HG03060 (cell line): ENCODE data around the gene SLC22A15.

ENCODE experiments used
- ATAC-seq: cut with Tn5 transposase; IDR thresholded peaks from one replicate; pipeline ENCODE4 v1.9.1; 2021; ENCODE audit warnings: low read depth, moderate number of reproducible peaks; ENCODE audit not compliant: unreplicated experiment

The SLC22A15 gene

GRCh38 chr1:116099379-116099778, 123.1 kb downstream of the SLC22A15 start:
- no peak for ATAC-seq

DNA sequence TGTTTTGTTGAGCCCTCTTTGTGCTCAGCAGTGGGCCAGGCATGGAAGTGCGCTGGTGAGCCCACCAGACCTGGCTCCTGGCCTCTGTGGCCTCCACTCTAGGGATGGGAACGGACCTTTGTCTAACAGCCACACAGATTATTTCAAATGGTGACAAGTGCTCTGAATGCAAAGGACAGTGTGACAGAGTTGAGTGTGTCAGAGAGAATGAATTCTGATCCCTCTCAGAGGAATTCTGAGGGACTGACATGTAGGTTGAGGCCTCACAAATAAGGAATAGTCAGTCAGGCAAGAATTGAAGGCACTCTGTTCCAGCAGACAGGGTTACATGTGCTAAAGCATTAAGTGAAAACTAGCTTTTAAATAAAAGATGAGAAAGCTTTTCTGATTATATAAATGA, 123.6 kb downstream of the SLC22A15 start:
- ATAC-seq = no peak

- no peak for ATAC-seq
Measured at GRCh38 chr1:116104667-116105066, 128.4 kb downstream of the SLC22A15 start.

GRCh38 chr1:116105996-116106395, 129.7 kb downstream of the SLC22A15 start:
- no peak for ATAC-seq

GRCh38 chr1:116106646-116107045, 130.3 kb downstream of the SLC22A15 start:
- no peak for ATAC-seq

- no peak for ATAC-seq
Measured at GRCh38 chr1:116107371-116107770, 131.1 kb downstream of the SLC22A15 start.

DNA sequence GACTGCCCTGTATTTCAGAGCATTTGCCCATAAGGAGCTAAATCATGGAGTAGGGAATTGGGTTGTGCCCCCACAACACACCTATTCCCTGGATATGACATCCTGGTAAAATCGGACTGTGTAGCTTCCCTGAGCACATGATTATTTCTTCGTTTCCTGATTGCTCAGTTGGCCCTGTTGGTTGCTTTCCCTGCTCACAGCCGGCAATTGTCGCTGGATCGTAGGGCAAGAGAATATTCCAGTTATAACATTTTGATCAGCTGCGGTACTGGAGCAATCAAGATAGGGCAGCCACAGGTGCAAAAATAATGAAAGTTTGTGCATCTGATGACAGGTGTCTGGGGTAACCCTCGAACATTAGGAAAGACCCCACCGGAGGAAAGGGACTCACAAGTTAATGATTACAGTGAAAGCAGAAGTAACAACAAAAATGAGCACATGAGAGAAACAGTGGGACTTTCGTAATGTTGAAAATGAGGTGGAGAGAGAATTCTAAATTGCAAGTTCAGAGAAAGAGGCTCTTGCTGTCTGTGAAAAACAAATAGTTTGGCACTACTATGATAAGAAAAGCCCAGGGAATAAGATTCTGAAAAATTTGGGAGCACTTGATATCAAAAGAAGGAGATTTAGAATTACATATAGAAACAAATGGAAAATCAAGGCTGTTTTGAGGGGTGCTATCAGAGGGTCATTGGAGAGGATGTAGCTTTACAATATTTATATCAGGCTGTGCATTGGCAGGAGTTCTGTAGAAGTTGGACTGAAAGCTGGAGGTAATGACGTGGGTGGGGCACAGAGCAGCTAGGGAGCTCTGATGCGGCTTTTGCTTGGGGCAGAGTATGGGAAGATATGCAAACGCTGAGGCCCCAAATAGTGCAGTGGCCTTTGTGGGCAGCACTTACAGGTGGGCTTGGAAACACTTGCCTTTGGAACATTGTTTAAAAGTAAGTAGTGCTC, 134.5 kb downstream of the SLC22A15 start, which contains the start of gene MAB21L3:
MAB21L3 (plus strand) TSS at position 833 of the 957 bp plus-strand sequence. CDS start 1,217 bp downstream, outside the sequence.
- no peak for ATAC-seq

- no peak for ATAC-seq
Measured at GRCh38 chr1:116111524-116112021, 135.3 kb downstream of the SLC22A15 start.

- ATAC-seq = no peak
Measured at GRCh38 chr1:116112388-116113140, 136.3 kb downstream of the SLC22A15 start.

GRCh38 chr1:116113615-116114014, 137.3 kb downstream of the SLC22A15 start:
- ATAC-seq = no peak

- ATAC-seq = no peak
Measured at GRCh38 chr1:116115476-116116439, 139.4 kb downstream of the SLC22A15 start.

DNA sequence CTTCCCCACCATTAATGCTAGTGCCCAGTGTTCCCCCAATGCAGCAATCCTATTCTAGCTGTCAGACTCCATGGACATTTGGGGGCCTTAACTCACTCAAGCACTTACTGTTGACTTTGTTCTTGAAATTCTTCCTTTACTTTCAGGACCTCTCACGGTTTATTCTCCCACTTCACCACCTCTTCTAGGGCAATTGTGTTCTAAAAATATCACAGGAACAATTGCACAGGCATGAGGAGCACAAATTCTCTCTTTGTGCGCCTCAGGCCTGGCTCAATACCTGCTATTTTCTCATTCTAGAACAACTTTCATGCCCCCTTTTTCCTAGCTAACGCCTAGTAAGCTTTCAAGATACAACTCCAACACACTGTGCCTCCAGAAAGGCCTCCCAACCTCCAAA, 142.2 kb downstream of the SLC22A15 start:
- no peak for ATAC-seq
